NCI-H524 treated with DMSO at 0.1 percent for 48 hours (cell line): ENCODE results near the gene BAHCC1.

ENCODE experiments used
- DNase-seq: peaks from one replicate; lab custom pipeline; 2025; lab: John Stamatoyannopoulos, UW

Gene BAHCC1

GRCh38 chr17:81514739-81515529, 119.7 kb downstream of the BAHCC1 start:
- DNase-seq, result no peak

DNA sequence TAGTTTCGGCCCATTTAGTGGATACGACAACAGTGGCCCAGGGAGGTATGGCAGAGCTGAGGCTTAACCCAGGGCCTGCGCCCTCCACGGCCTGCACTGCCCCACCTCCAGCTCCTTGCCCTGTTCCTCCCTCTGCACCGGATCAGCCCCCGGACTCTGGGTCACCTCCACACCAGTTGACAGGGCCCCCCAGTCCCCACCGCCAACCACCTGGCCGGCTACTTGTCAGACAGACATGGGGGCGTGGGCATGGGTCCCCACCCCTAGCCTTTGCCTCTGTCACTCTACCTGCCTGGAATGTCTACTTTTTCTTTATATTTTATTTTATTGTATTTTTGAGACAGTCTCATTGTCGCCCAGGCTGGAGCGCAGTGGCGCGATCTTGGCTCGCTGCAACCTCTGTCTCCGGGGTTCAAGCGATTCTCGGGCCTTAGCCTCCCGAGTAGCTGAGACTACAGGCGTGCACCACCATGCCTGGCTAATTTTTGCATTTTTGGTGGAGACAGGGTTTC, 120.3 kb downstream of the BAHCC1 start:
- DNase-seq, result no peak
